D341Med (cell line): ENCODE measurements around the gene FHL2.

Source experiments
- DNase-seq: peaks from one replicate; pipeline ENCODE4 v3.0.0; 2012; ENCODE audit warnings: low spot score

The FHL2 gene

GRCh38 chr2:105422801-105423200, 23.9 kb upstream of the FHL2 start:
- DNase-seq: no peak

- no peak for DNase-seq
These were observed 22.2 kb upstream of the FHL2 start for GRCh38 chr2:105421053-105421452.

DNA sequence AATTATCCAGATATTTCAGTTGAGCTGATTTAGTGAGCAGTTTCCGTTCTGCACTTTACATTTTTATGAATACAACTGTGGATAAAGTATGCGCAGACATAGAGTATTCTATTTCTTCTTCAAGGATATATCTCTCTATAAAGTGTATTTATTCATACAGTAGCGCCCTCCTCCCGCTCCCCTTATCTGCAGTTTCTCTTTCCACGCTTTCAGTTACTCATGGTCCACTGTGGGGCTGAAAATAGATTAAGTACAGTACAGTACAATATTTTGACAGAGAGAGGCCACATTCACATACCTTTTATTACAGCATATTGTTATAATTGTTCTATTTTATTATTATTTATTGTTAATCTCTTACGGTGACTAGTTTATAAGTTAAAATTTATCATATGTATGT, 19.7 kb upstream of the FHL2 start:
- no peak for DNase-seq

GRCh38 chr2:105417857-105418436, 19.1 kb upstream of the FHL2 start:
- no peak for DNase-seq

- DNase-seq: no peak
These were observed 17.3 kb upstream of the FHL2 start for GRCh38 chr2:105416156-105416555.

DNA sequence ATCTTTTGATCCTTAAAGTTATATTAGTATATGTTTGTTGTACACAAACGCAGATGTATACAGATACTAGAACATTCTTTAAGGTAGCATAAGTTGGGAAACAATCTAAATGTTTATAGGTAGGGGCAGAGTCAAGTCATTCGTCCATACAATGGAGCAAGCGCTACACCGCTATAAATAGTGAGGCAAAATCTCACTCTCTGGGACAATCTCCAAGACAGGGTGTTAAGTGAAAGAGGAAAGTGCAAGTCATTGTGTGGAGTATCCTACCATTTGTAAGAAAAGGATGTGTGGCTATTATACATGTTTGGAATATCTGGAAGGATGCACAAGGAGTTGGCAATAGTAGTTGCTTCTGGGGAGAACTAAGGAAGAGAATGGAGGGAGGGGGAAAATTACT, 16.2 kb upstream of the FHL2 start:
- no peak for DNase-seq

DNA sequence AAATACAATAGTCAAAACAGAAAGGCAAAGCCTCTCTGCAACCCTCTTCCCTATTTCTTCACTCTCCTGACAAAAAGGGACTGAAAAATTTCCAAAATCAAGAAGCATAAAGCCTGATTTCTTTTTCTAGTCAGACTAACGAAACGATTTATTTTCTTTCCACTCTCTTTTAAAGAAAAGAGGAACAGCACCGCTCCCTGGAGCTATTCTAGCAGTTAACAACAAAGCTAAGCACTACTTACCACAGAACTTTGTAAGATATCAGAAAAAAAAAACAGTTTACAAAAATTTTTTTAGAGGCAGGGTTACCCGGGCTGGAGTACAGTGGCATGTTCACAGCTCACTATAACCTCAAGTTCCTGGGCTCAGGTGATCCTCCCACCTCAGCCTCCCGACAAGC, 14.4 kb upstream of the FHL2 start:
- no peak for DNase-seq

DNA sequence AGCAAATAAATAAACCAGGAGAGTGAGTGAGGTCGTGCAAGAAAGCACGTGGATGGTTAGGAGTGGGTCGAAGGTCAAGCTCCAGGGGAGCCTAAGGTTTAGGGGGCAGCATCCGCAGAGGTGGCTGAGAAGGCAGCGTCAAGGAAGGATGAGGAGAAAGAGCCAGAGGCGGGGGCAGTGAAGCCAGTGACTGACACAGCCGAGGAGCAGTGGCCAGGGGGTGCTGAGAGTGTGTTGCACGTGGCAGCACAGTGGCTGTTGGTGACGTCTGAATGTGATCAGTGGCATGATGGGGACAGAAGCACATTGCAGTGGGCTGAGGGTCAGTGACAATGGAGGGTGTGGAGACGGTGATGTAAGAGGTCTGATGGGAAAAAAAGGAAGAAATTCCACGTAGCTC, 13.7 kb upstream of the FHL2 start:
- no peak for DNase-seq

GRCh38 chr2:105411720-105412407, 13.0 kb upstream of the FHL2 start:
- DNase-seq: no peak

DNA sequence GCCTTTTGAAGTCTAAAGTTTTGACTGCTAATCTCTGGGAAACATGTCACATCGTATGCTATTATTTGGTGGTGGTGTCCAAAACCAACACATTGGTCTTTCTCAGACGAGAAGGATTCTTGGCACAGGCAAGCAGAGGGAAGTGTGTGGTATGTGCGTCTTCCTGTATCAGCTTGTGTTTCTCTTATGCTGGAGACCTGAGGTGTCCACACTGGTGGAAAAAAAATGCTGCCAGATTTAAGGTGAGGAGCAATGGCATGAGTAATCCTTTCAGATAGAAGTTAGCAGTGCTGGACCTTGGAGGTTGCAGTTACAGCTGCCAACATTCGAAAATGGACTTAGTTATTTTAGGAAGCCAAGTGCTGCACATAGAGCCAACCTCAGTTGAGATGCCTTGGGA, 11.7 kb upstream of the FHL2 start:
- DNase-seq: no peak

- DNase-seq: no peak
These were observed 10.9 kb upstream of the FHL2 start for GRCh38 chr2:105409717-105410116.

GRCh38 chr2:105407946-105408743, 9.3 kb upstream of the FHL2 start:
- DNase-seq: no peak

DNA sequence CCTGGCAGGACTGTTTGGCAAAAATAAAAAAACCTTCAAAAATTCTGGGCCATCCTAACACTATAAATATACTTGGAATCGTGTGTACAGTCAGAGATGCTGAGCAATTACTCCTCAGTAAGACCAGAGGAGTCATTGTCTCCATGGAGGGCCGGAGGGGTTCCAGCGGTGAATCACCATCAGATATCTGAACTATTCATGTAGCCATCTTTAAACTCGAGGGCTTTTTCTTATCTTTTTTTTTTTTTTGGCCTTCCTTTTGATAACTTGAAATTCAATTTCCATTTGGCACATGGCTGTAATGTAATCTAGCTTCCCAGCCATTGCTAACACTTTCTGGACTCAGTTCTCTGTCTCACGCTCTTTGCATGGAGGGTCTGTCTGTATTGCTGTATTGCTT, 7.4 kb upstream of the FHL2 start:
- no peak for DNase-seq

DNA sequence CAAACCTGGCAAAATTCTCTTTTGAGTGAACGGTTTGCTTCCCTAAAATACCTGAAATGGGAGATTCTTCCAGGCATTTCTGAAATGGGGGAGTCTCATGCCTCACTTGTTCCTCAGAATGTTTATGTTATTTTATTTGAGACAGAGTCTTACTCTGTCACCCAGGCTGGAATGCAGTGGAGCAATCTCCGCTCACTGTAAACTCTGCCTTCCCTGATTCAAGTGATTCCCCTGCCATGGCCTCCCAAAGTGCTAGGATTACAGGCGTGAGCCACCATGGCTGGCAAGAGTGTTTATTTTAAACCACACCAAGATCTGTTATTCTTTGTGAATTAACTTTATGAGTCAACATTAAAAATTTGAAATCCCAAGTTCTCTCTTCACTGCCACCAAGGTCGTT, 6.4 kb upstream of the FHL2 start:
- no peak for DNase-seq

- DNase-seq: no peak
These were observed 5.9 kb upstream of the FHL2 start for GRCh38 chr2:105404736-105405135.

DNA sequence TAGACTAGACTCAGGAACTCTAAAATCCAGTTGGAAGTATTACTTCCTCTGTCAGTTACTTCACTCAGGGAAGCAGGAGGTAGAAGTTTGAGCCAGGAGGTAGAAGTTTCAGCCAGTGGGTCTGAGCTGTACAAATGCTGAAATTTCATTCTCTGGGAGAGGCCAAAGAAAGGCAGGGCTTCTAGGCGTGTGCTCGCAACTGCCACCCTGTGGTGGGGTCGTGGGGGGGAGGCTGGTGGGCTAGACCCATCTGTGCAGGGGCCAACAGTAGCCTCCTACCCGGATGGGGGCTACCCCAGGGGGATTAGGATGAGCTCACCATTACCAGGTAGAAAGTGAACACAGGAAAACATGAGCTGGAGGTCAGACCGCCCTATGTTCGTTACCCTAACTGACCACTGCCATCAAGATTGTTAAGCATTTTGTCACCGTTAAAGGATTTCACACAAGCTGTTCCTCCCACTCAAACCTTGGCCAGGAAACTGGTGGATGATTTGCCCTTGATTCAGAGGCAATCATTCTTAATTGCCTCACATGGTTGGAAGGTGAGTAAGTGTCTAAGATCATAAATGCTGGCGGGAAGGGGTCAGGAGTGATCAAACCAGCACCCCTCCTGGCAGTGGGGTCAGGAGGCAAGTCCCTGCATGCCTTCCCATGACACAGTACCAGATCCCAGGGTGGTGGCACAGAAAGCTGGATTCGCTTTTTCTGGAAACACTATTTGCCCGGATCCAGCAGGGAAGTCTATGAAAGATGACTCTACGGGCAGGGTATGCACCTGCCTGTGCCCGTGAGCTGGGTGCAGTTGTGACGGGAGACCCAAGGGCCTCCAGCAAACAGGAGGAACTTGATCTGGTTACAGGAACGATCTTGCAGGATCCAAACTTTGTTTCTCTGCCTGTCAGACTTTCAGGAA, 5.2 kb upstream of the FHL2 start:
- no peak for DNase-seq

DNA sequence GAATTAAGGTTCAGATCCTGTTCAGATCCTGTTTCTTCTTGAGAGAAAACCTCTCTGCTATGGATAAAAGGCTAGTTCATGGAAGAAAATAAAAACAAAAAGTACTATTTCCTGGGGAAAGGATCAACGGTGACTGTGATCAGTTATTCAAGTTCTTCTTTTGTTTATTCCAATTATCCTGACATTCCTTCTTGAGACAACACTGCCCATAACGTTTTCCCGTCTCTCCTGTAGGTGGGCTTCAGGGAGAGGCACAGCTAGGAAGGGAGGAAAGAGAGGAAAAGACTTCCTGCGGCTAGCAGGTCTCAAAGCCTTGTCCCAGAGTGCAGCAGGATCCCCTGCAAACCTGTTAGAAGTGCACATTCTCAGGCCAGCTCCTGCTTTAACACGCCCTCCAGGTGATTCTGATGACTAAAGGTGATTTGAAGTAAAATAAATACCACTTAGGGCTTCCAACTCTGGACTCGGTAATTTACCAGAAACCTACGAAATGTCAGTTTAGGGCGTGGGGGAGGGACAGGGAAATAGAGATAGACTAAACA, 4.5 kb upstream of the FHL2 start:
- no peak for DNase-seq

- DNase-seq: no peak
These were observed 4.0 kb upstream of the FHL2 start for GRCh38 chr2:105402809-105403208.

- DNase-seq: no peak
These were observed 3.0 kb upstream of the FHL2 start for GRCh38 chr2:105401867-105402266.

DNA sequence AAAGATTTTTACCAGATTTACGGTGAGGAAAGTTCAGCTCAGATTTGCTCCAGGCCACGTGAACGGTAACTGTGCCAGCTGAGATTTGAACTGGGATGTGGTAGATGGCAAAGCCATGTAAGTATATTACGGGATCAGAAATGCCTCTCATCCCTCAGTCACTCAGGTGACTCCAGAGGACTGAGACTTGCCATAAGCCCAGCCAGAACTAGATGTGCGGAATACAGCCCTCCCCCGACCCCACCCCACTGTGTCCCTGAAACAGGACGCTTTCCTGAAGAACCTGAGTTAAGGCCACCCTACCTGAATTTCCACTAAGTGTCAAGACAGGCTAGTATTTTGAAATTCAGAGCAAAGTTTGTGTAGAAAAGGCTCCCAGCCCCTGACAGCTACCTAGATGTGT, 1.3 kb upstream of the FHL2 start:
- no peak for DNase-seq

- DNase-seq: peak; percentile 34
These were observed 483 bp upstream of the FHL2 start for GRCh38 chr2:105399207-105399861.

DNA sequence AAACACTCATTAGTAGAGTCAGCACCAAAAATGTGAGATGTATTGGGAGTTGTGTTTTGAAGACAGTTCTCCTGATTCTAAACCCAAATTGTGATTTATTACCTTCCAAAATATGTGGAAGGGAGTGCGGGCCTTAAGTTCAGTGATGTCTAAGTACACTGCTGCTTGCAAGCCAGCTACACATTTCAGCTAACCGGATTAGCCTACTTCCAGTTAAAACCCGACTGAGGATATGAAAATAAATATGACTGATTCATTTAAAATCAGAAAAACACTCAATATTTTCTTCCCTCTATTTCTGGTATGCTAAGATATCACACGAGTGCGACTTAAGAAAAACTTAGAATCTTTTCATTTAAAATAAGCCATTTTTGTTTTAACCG, 907 bp downstream of the FHL2 start:
- no peak for DNase-seq
